GM12878 (cell line): ENCODE data around the gene LIF. TPM values are rescaled to one million over a fixed set of nuclear protein-coding genes. Genes with fewer than 3 reads are reported as not detected.

Source experiments
- ATAC-seq: fragments of 200-7000 bp; cut with Tn5 transposase; 3 replicates; pipeline ENCODE4 v1.9.1; 2020; ENCODE audit warnings: mild to moderate bottlenecking, moderate library complexity
- BruUV-seq: library from RNA; stranded (reverse); fragments of 400-500 nt; replicated peaks from 2 replicates; lab custom pipeline; 2021; lab: Mats Ljungman, UMichigan
- CTCF ChIA-PET: fragments of 300-600 bp; sonication (Branson Sonifier 250); formaldehyde crosslinking; extraction: SDS; loops from one replicate; lab custom pipeline; 2021; ENCODE audit warnings: inconsistent platforms; lab: Yijun Ruan, JAX
- POLR2A ChIA-PET: fragments of 350-600 bp; formaldehyde crosslinking; extraction: SDS; loops from one replicate; lab custom pipeline; 2021; ENCODE audit warnings: inconsistent platforms; lab: Charles Lee
- RAD21 ChIA-PET: fragments of 300-600 bp; sonication (Branson Sonifier 250); formaldehyde crosslinking; loops from one replicate; lab custom pipeline; 2023; ENCODE audit warnings: antibody characterized with exemption; ENCODE audit not compliant: unreplicated experiment; lab: Charles Lee
- SMC1A ChIA-PET: fragments of 300-600 bp; sonication (Branson Sonifier 250); formaldehyde crosslinking; loops from one replicate; lab custom pipeline; 2023; ENCODE audit not compliant: unreplicated experiment, uncharacterized antibody; lab: Charles Lee
- DNase-seq: peaks from one replicate; pipeline ENCODE4 v3.0.0-alpha.2; 2011; ENCODE audit warnings: low read depth, low spot score
- FAIRE-seq: peaks from 3 replicates; lab custom pipeline; 2011; peaks lifted over from hg19 to GRCh38; lab: Jason Lieb, UNC
- H2AFZ ChIP-seq: 2 replicates; pipeline ENCODE4 v1.6.0; 2011; ENCODE audit warnings: low read depth, low read length, control low read depth; ENCODE audit not compliant: control insufficient read depth
- H3K27ac ChIP-seq: 2 replicates; pipeline ENCODE4 v1.5.1; 2011; ENCODE audit warnings: control low read depth; ENCODE audit not compliant: control insufficient read depth, insufficient read depth
- H3K27me3 ChIP-seq, 2 experiments: replicated peaks in 1 of 2; 2 replicates each; pipeline versions ENCODE4 v1.6.0 to v1.6.1; 2011; ENCODE audit warnings: low read length in 1 of 2; ENCODE audit not compliant: control insufficient read depth in 2 of 2, insufficient read depth in 2 of 2
- H3K36me3 ChIP-seq, 2 experiments: 2 replicates each; pipeline ENCODE4 v1.5.1; 2011; ENCODE audit warnings: low read length in 1 of 2; ENCODE audit not compliant: control insufficient read depth in 2 of 2, insufficient read depth in 2 of 2
- H3K4me1 ChIP-seq: 2 replicates; pipeline ENCODE4 v1.6.1; 2011; ENCODE audit warnings: mild to moderate bottlenecking, low read length, moderate library complexity, mixed read lengths; ENCODE audit not compliant: control insufficient read depth, insufficient read depth
- H3K4me2 ChIP-seq: 2 replicates; pipeline ENCODE4 v1.6.0; 2011; ENCODE audit warnings: control low read depth; ENCODE audit not compliant: control insufficient read depth, insufficient read depth
- H3K4me3 ChIP-seq: fragments of 200-600 bp; sonication (generic); 2 replicates; pipeline ENCODE4 v1.5.1; 2016
- H3K79me2 ChIP-seq: 2 replicates; pipeline ENCODE4 v1.6.0; 2011; ENCODE audit warnings: low read length; ENCODE audit not compliant: control insufficient read depth, insufficient read depth
- H3K9ac ChIP-seq: 2 replicates; pipeline ENCODE4 v1.8.0; 2011; ENCODE audit warnings: low read length, control low read depth, mixed read lengths; ENCODE audit not compliant: control insufficient read depth, insufficient read depth
- H3K9me3 ChIP-seq: replicated peaks from 3 replicates; pipeline ENCODE4 v1.5.1; 2011; ENCODE audit warnings: mild to moderate bottlenecking, low read length; ENCODE audit not compliant: control insufficient read depth, insufficient read depth
- H4K20me1 ChIP-seq: 2 replicates; pipeline ENCODE4 v1.6.0; 2011; ENCODE audit not compliant: control insufficient read depth, insufficient read depth
- EP300 ChIP-seq, 2 experiments: fragments of 150-350 bp in 1 of 2; IDR thresholded peaks; 2 replicates each; pipeline ENCODE4 v1.6.1; 2011 to 2012; ENCODE audit warnings: low read depth in 2 of 2, low read length in 2 of 2, borderline replicate concordance in 1 of 2, improper control_type of control experiment in 1 of 2, inconsistent platforms in 1 of 2; ENCODE audit not compliant: control insufficient read depth in 1 of 2
- GATAD2B ChIP-seq: fragments of 450-650 bp; conservative IDR thresholded peaks from 2 replicates; pipeline ENCODE4 v1.6.1; 2017; ENCODE audit warnings: low read depth, mild to moderate bottlenecking, moderate library complexity
- IRF4 ChIP-seq: IDR thresholded peaks from 2 replicates; pipeline ENCODE4 v1.6.1; 2011; ENCODE audit warnings: low read depth, low read length
- ZNF384 ChIP-seq: IDR thresholded peaks from 2 replicates; pipeline ENCODE4 v1.6.1; 2012; ENCODE audit warnings: low read depth, mild to moderate bottlenecking, low read length, improper control_type of control experiment, borderline replicate concordance
- in situ Hi-C: fragments of 300-500 bp; cut with MboI; formaldehyde crosslinking; loops from 9 replicates; pipeline ENCODE4 v1.14.3; 2018; ENCODE audit warnings: mixed read lengths
- intact Hi-C: fragments of 100-400 bp; cut with micrococcal nuclease; formaldehyde crosslinking; loops from one replicate; pipeline ENCODE4 v1.14.2; 2022; ENCODE audit not compliant: unreplicated experiment
- polyA plus RNA-seq, 11 experiments: library from polyadenylated mRNA; depleted of rRNA in 4 of 11; unstranded in 6 of 11; stranded (reverse) in 5 of 11; fragments of >200 nt; fragmentation: Nextera tagmentation in 4 of 11; fragmentation: Illumina TruSeq in 1 of 11; extraction: Ambion mirVana in 4 of 11; extraction: Trizol in 1 of 11; gene quantifications; 1 replicate in 1 of 11; 2 replicates in 10 of 11; pipeline versions ENCODE4 v1.2.1 to v1.2.3, GENCODE V29; 2011 to 2016; ENCODE audit warnings: inconsistent platforms in 2 of 11, missing spikeins in 2 of 11, low read depth in 1 of 11
- total RNA-seq, 4 experiments: library from RNA; depleted of rRNA in 3 of 4; stranded (reverse); fragments of >200 nt in 3 of 4; fragmentation: Illumina TruSeq in 1 of 4; extraction: Trizol in 1 of 4; gene quantifications; 2 replicates each; pipeline versions ENCODE4 v1.2.1 to v1.2.3, GENCODE V29; 2013 to 2021
- TF ChIP-seq, protein P1 (sequence below): IDR thresholded peaks from 2 replicates; pipeline ENCODE4 v1.6.1; 2011; ENCODE audit warnings: borderline replicate concordance, low read depth, mild to moderate bottlenecking, moderate library complexity, mixed read lengths, low read length; ENCODE audit not compliant: insufficient read depth; ENCODE audit errors: extremely low read length
- TF ChIP-seq, protein P2 (sequence below): fragments of 450-650 bp; formaldehyde crosslinking; IDR thresholded peaks from 2 replicates; pipeline ENCODE4 v1.4.0; 2020; ENCODE audit warnings: mild to moderate bottlenecking, moderate library complexity
- TF ChIP-seq, protein P3 (sequence below): fragments of 450-650 bp; formaldehyde crosslinking; IDR thresholded peaks from 2 replicates; pipeline ENCODE4 v1.5.0; 2022; ENCODE audit warnings: mild to moderate bottlenecking, missing genetic modification characterization
- TF ChIP-seq, protein P4 (sequence below): fragments of 150-350 bp; IDR thresholded peaks from 2 replicates; pipeline ENCODE4 v1.6.1; 2014; ENCODE audit warnings: mild to moderate bottlenecking, low read depth, low read length

Gene LIF
- total and polyA plus RNA-seq, 10 of the 15 experiments (the other 5 are each of a cell fraction or from before 2014, with no cell fraction given) = 0.05 to 3.4 (median 0.97) TPM

DNA sequence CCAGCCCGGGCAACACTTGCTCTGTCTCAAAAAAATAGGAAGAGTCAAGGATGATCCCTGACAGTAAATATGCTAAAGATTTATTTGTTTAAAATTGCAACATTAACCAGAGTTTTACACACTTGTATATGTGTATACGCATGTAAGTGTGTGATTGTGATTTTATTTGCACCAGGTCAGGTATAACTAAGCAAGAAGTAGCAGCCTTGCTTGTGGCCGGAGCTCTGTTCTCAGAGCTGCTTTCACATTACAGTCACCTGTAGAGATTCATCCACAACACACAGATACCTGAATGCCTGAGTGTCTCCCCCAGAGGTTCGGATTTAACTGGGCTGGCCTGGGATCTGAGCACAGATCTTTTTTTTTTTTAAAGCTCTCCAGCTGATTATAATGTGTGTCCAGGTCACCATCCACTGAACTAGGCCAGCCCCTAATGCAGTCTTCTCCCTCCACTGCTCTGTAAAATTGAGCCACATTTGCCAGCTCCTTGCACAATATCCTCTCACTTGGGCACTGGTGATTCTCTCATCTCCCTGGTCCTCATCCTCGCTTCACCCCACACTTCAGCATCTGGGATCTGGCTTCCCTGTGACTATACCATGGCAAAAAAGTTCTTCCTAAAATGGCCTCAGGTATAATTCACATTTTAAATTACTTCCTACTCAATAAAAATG, 48.3 kb downstream of the LIF start (continued):
- TF ChIP-seq, protein P1, sequence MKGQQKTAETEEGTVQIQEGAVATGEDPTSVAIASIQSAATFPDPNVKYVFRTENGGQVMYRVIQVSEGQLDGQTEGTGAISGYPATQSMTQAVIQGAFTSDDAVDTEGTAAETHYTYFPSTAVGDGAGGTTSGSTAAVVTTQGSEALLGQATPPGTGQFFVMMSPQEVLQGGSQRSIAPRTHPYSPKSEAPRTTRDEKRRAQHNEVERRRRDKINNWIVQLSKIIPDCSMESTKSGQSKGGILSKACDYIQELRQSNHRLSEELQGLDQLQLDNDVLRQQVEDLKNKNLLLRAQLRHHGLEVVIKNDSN = no peak

DNA sequence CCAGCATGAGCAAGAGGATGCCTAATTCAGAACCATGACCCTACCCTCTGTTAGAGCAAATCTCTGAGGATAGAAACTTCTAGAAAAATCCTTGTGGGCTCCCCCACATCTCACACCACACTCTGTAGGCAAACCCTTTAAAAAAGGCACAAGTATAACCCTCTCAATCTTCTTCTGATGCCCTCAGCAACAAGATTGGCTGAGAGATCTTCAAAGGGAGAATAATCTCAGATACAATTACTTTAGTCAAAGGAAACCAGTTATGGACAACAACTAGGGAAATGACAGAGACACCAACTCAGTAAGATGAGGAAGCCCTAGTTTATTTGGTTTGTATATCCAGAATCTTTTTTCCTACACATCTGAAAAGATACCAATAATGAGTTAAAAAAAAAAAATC, 49.2 kb downstream of the LIF start:
- ChIA-PET CTCF (interaction anchor here (0.6 kb wide), 1 partner anchor 94 kb away, joined by 3 read pairs; no protein-coding TSS in a partner anchor), POLR2A (no interaction called here), SMC1A (interaction anchor here (1.7 kb wide), 1 partner anchor 112 kb away, joined by 3 read pairs; no protein-coding TSS in a partner anchor), RAD21 (no interaction called here)
- ATAC-seq = no peak
- Histone ChIP-seq H3K4me1 (peaks cover 18% of the 10 kb centered on the region), H3K27me3 (no peaks in the 10 kb centered on the region), H3K36me3 (no peaks in the 10 kb centered on the region), H3K9me3 (no peaks in the 10 kb centered on the region), H2AFZ (no peak overlapping the region), H3K79me2 (no peaks in the 10 kb centered on the region), H4K20me1 (no peaks in the 10 kb centered on the region), H3K4me2 (no peak overlapping the region), H3K27ac (peak overlapping the region; percentile 63; the same call in 1 of the 2 replicates), H3K9ac (no peak overlapping the region), H3K4me3 (no peak overlapping the region)
- no peak for FAIRE-seq
- DNase-seq = no peak
- intact Hi-C loops = no loop called here
- BruUV-seq = no TSS peak
- in situ Hi-C loops = no loop called here
- TF ChIP-seq IRF4 (no peak), GATAD2B (no peak), ZNF384 (no peak), EP300 (IDR thresholded peaks at IDR 0.05; ENCODE audit: borderline replicate concordance in 1 of 2, control insufficient read depth in 1 of 2, low read depth in 2 of 2, low read length in 2 of 2) (no peak)
- TF ChIP-seq, protein P2, sequence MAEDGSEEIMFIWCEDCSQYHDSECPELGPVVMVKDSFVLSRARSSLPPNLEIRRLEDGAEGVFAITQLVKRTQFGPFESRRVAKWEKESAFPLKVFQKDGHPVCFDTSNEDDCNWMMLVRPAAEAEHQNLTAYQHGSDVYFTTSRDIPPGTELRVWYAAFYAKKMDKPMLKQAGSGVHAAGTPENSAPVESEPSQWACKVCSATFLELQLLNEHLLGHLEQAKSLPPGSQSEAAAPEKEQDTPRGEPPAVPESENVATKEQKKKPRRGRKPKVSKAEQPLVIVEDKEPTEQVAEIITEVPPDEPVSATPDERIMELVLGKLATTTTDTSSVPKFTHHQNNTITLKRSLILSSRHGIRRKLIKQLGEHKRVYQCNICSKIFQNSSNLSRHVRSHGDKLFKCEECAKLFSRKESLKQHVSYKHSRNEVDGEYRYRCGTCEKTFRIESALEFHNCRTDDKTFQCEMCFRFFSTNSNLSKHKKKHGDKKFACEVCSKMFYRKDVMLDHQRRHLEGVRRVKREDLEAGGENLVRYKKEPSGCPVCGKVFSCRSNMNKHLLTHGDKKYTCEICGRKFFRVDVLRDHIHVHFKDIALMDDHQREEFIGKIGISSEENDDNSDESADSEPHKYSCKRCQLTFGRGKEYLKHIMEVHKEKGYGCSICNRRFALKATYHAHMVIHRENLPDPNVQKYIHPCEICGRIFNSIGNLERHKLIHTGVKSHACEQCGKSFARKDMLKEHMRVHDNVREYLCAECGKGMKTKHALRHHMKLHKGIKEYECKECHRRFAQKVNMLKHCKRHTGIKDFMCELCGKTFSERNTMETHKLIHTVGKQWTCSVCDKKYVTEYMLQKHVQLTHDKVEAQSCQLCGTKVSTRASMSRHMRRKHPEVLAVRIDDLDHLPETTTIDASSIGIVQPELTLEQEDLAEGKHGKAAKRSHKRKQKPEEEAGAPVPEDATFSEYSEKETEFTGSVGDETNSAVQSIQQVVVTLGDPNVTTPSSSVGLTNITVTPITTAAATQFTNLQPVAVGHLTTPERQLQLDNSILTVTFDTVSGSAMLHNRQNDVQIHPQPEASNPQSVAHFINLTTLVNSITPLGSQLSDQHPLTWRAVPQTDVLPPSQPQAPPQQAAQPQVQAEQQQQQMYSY (CRISPR knock-in tag) = no peak
- TF ChIP-seq, protein P3, sequence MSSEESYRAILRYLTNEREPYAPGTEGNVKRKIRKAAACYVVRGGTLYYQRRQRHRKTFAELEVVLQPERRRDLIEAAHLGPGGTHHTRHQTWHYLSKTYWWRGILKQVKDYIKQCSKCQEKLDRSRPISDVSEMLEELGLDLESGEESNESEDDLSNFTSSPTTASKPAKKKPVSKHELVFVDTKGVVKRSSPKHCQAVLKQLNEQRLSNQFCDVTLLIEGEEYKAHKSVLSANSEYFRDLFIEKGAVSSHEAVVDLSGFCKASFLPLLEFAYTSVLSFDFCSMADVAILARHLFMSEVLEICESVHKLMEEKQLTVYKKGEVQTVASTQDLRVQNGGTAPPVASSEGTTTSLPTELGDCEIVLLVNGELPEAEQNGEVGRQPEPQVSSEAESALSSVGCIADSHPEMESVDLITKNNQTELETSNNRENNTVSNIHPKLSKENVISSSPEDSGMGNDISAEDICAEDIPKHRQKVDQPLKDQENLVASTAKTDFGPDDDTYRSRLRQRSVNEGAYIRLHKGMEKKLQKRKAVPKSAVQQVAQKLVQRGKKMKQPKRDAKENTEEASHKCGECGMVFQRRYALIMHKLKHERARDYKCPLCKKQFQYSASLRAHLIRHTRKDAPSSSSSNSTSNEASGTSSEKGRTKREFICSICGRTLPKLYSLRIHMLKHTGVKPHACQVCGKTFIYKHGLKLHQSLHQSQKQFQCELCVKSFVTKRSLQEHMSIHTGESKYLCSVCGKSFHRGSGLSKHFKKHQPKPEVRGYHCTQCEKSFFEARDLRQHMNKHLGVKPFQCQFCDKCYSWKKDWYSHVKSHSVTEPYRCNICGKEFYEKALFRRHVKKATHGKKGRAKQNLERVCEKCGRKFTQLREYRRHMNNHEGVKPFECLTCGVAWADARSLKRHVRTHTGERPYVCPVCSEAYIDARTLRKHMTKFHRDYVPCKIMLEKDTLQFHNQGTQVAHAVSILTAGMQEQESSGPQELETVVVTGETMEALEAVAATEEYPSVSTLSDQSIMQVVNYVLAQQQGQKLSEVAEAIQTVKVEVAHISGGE (CRISPR knock-in tag) = no peak
- TF ChIP-seq, protein P4, sequence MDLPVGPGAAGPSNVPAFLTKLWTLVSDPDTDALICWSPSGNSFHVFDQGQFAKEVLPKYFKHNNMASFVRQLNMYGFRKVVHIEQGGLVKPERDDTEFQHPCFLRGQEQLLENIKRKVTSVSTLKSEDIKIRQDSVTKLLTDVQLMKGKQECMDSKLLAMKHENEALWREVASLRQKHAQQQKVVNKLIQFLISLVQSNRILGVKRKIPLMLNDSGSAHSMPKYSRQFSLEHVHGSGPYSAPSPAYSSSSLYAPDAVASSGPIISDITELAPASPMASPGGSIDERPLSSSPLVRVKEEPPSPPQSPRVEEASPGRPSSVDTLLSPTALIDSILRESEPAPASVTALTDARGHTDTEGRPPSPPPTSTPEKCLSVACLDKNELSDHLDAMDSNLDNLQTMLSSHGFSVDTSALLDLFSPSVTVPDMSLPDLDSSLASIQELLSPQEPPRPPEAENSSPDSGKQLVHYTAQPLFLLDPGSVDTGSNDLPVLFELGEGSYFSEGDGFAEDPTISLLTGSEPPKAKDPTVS = no peak
